Stimulated activated naive CD8-positive, alpha-beta T cell treated with anti-CD3 and anti-CD28 coated beads, Interleukin-15, amount 100 ng/mL, for 72 hours (primary cell): ENCODE results near the gene TYK2.
A peak's percentile ranks its signal among the peaks of the same experiment; 100 is the strongest.

ENCODE experiments used
- ATAC-seq: fragments of 150-1000 bp; cut with Tn5 transposase; 2 replicates; pipeline ENCODE4 v1.10.0; 2021; ENCODE audit warnings: mild to moderate bottlenecking, moderate library complexity
- DNase-seq, 2 donors: peaks; one replicate each; pipeline ENCODE4 v3.0.0; 2021 to 2022
- H3K27ac Mint-ChIP-seq, 2 donors: one replicate each; pipeline ENCODE4 v1.8.0; 2022; ENCODE audit warnings: mild to moderate bottlenecking in 2 of 2, mixed read lengths in 2 of 2, moderate library complexity in 2 of 2
- H3K27me3 Mint-ChIP-seq: one replicate; pipeline ENCODE4 v1.8.0; 2022; ENCODE audit warnings: mixed read lengths
- H3K4me1 Mint-ChIP-seq: one replicate; pipeline ENCODE4 v1.8.0; 2022; ENCODE audit warnings: mild to moderate bottlenecking, mixed read lengths
- H3K4me3 Mint-ChIP-seq, 2 donors: one replicate each; pipeline ENCODE4 v1.8.0; 2022; ENCODE audit warnings: mild to moderate bottlenecking in 2 of 2, mixed read lengths in 2 of 2, moderate library complexity in 1 of 2
- H3K9me3 Mint-ChIP-seq, 2 donors: one replicate each; pipeline ENCODE4 v1.8.0; 2022; ENCODE audit warnings: mixed read lengths in 2 of 2

The TYK2 gene

DNA sequence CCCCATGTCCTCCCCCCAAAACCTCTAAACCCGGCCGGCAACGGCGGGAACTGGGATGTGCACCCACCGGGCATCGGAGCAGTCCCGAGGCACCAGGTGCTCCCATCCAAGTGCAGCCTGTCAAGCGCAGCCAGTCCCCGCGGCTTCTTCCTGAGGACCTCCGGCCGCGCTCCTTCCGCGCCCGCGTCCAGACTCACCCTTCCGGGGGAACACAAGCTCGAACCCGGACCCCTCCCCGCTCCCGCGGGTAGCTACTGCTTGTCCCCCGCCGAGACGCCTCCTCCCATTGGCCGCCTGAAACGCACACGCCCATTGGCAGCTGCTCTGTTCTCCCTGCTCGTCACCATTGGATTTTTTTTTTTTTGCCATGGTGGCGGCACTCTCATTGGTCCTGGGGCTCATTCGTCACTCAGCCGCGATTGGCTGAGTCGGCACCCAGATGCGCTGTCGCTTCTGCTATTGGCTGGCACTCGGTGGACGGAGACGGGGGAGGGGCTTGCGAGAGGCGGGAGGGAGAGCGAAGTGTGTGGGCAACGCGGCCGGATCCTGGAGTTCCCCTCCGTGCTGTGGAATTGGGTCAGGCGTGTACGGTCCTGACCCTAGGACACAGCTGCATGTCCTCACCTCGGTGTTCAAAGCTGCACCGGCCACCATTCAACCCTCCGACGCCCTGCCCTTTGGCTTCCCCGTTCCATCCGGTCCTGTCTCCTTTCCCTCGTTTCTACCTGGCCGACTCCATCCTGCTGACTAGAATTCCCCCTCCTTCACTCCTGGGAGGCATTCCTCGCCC is at the start of gene TYK2:
TYK2 (minus strand) TSS at position 260 of the 790 bp plus-strand sequence. CDS start 2,166 bp downstream, outside the sequence.
- DNase-seq (peak; percentile 95 to 99), ATAC-seq (peak; percentile 99)
- Mint-ChIP-seq H3K27ac (peak within 1 kb of the TSS; percentile 95 to 96), H3K9me3 (no peaks in the 10 kb centered on the region), H3K27me3 (no peaks in the 10 kb centered on the region), H3K4me1 (peaks cover 29% of the 10 kb centered on the region), H3K4me3 (peak within 1 kb of the TSS; percentile 94 to 99)

DNA sequence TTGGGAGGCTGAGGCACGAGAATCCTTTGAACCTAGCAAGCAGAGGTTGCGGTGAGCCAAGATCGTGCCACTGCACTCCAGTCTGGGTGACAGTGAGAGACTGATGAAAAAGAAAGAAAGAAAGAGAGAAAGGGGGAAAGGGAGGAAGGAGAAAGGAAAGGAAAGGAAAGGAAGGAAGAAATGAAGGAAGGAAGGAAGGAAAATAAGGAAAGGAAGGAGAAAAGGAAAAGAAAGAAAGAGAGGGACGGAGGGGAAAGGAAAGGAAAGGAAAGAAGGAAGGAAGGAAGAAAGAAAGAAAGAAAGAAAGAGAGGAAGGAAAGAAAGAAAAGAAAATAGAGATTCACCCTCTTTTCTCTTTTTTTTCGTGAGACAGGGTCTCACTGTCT is 48.6 kb upstream of the TYK2 start:
- Mint-ChIP-seq H3K4me1 (peaks cover 97% of the 10 kb centered on the region), H3K9me3 (no peaks in the 10 kb centered on the region), H3K27ac (peak overlapping the region in 1 of 2 donors; percentile 37), H3K4me3 (peak overlapping the region; percentile 10 to 43), H3K27me3 (peaks cover 36% of the 10 kb centered on the region)
- no peak for ATAC-seq
- DNase-seq: no peak

DNA sequence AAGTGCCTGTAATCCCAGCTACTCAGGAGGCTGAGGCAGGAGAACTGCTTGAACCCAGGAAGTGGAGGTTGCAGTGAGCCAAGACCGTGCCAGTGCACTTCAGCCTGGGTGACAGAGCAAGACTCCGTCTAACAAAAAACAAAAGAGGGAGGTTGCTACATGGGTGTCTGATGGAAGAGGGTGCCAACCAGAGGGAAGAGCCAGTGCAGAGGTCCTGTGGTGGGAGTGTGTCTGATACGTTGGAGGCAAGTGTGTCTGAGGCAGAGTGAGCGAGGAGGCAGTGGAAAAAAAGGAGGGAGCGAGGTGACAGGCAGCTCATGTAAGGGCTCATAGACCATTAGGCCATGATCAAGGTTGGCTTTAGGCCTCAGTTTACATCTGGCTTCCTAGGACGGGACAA is 46.8 kb upstream of the TYK2 start:
- Mint-ChIP-seq H3K4me1 (peaks cover 98% of the 10 kb centered on the region), H3K27me3 (peaks cover 41% of the 10 kb centered on the region), H3K4me3 (peak overlapping the region in 1 of 2 donors; percentile 1), H3K27ac (no peak overlapping the region), H3K9me3 (no peaks in the 10 kb centered on the region)
- DNase-seq: no peak
- ATAC-seq: no peak

DNA sequence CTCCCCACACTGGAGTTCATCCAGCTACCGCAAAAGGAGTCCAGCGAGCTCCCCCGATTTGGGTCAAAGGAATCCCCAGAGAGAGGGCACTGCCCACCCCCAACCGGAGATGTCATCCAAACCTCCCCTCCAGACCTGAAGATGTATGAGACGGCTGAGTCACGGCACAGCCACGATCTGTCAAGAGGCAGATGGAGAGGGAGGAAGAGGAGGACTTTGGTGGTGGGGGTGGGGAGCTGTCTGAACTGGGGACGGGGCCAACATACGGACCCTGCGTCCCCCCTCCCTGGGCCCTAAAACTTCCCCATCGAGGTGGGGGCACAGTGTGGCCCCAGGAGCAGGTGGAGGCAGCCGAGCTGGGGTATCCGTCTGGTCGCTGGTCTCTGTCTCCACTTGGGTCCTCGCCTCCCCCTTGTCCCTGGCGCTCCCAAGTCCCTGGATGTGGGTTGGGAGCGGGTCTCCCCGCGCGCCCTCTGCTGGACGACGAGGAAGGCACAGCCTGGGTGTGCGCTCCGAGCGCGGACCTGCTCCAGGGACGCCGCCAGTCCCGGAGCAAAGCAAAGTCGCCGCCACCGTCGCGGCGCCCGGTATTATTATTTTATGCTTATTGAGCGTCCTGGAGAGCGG is 43.8 kb upstream of the TYK2 start:
- H3K27me3 Mint-ChIP-seq: peaks cover 23% of the 10 kb centered on the region
- H3K27ac Mint-ChIP-seq: peak overlapping the region in 1 of 2 donors; percentile 89
- peak; percentile 35 for ATAC-seq
- no peaks in the 10 kb centered on the region for H3K9me3 Mint-ChIP-seq
- peak; percentile 72 to 77 for DNase-seq
- H3K4me3 Mint-ChIP-seq: peak overlapping the region; percentile 80 to 83
- H3K4me1 Mint-ChIP-seq: peaks cover 92% of the 10 kb centered on the region

DNA sequence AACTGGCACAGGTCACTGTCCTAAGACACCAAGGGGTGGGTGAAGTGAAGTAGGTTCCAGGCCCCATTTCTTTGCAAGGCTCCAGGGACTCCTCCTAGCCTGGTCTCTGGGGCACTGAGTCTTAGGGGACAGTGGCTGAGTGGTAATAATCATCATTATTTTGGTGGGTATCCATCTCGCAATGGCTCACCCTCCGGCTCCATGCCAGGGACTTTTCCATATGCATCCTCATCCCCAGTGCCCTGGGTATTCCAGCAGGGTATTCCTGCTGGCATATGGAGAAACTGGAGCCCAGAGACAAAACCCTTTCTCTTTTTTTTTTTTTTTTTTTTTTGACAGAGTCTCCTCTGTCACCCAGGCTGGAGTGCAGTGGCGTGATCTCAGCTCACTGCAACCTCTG is 42.5 kb upstream of the TYK2 start:
- no peaks in the 10 kb centered on the region for H3K9me3 Mint-ChIP-seq
- H3K4me3 Mint-ChIP-seq: peak overlapping the region in 1 of 2 donors; percentile 91
- H3K27me3 Mint-ChIP-seq: peaks cover 27% of the 10 kb centered on the region
- ATAC-seq: no peak
- DNase-seq: no peak
- H3K4me1 Mint-ChIP-seq: peaks cover 90% of the 10 kb centered on the region
- H3K27ac Mint-ChIP-seq: no peak overlapping the region

DNA sequence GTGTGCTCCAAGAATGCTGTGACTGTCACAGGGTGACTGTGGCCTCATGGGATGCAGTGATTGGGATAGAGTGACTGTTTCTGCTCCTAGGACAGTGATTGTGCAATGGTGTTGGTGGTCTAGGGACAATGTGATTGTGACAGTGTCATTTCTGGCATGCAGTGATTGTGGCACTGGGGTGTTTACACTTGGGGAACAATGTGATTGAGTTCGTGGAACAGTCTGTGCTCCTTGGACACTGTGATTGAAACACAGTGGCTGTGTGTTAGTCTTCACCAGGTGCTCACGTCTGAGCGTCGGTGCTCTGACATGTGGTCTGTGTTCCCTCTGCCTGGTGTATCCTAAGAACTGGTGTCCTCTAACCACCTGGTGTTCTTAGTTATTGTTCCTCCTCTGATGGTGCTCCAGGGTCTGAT is 41.7 kb upstream of the TYK2 start:
- DNase-seq (no peak), ATAC-seq (no peak)
- Mint-ChIP-seq H3K27me3 (peaks cover 35% of the 10 kb centered on the region), H3K4me1 (peaks cover 90% of the 10 kb centered on the region), H3K4me3 (peak overlapping the region; percentile 71 to 91), H3K27ac (no peak overlapping the region), H3K9me3 (no peaks in the 10 kb centered on the region)

DNA sequence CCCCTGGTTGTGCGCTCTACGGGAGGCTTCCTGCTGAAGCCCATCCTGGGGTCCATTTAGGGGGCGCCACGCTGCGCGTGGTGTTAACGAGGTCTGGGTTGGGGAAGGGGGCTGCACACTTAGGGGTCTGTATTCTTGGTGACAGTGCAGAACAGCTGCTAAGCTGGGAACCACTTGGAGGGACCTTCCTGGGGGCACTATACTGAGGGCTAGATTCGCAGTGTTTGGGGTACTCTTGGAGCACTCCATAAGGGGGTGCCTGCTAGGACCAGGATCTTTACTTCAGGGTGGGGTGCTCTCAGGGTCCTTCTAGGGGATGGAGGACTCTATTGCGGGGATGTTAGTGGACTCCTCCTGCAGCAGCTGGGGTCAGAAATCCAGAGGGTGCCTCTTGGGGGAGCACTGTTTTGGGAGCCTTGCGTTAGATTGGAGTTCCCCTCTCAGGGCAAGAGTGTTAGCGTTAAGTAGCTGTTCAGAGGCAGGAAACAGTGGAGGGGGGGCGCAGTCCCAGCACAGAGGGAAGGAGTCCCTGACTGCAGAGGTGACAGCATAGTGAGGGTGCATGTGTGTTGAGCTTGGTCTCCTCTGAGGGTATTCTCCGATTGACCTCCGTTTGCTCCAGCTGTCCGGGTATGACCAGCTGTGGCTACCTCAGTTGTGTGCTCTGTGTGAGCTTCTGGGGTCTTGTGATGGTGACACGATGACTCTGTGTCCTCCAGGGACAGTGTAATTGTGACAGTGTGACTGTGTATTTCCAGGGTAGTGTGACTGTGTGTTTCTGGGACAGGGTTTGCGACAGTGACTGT is 41.1 kb upstream of the TYK2 start:
- ATAC-seq (no peak), DNase-seq (peak in 1 of 2 donors; percentile 60)
- Mint-ChIP-seq H3K27me3 (peaks cover 41% of the 10 kb centered on the region), H3K9me3 (no peaks in the 10 kb centered on the region), H3K27ac (peak overlapping the region in 1 of 2 donors; percentile 93), H3K4me1 (peaks cover 90% of the 10 kb centered on the region), H3K4me3 (peak overlapping the region; percentile 71 to 91)

DNA sequence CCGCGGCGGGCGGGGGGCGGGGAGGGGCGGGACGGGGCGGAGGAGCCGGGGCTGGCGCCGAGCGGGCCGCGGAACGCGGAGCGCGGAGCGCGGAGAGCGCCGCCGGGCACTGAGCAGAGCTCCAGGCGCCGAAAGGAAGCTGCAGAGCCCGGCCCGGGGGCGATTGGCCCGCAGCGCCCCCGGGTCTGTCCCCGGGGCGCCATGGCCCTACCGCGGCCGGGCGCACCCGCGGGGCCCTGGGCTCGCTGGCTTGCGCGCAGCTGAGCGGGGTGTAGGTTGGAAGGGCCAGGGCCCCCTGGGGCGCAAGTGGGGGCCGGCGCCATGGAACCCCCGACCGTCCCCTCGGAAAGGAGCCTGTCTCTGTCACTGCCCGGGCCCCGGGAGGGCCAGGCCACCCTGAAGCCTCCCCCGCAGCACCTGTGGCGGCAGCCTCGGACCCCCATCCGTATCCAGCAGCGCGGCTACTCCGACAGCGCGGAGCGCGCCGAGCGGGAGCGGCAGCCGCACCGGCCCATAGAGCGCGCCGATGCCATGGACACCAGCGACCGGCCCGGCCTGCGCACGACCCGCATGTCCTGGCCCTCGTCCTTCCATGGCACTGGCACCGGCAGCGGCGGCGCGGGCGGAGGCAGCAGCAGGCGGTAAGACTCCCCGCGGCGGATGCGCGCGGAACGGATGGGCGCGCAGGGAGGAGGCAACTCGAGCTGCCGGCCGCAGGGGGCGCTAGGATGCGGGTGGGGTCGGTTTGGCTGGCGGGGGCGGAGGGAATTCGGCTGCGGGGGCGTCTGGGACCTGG is 40.3 kb upstream of the TYK2 start, which contains the start of gene PDE4A:
PDE4A (plus strand) TSS at position 95 of the 796 bp plus-strand sequence; CDS start at position 322, 227 bp downstream.
- Mint-ChIP-seq H3K4me3 (peak within 1 kb of the TSS; percentile 89 to 91), H3K27me3 (peaks cover 43% of the 10 kb centered on the region), H3K27ac (peak within 1 kb of the TSS; percentile 26 to 74), H3K4me1 (peaks cover 90% of the 10 kb centered on the region), H3K9me3 (no peaks in the 10 kb centered on the region)
- ATAC-seq (no peak), DNase-seq (peak; percentile 80 to 83)

DNA sequence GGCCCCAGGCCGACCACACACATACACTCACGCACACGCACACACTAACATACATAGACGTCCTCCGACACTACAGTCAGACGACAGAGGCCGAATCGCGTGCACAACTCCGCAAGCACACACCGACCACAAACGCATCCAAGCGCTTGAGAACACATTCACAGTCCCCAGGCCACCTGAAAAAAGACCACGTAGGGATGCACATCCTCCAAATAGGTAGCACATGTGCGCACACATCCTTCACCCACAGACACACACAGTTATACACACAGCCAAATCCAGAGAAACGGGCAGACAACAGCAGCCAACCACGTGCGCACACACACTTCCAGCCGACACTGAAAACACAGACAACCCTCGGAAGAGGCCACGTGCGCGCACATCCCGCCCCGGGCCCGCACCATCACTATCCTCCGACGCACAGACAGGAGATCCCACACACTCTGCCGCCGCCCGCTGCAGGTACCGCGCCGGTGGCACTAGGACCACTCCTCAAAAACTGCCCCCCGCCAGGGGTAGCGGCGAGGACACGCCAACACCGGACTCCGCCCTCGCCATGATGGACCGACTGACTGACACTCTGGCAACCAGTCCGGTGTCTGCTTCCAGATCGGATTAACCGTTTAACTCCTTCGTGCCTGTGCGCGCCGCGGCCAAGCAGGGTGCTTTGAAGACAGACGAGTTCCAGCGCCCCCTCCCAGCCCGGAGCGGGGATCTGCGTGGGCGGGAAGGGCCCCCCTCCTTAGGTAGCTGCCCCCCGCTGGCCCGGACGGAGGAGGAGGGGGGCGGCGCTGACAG is 39.5 kb upstream of the TYK2 start:
- peaks cover 43% of the 10 kb centered on the region for H3K27me3 Mint-ChIP-seq
- peak overlapping the region; percentile 86 to 89 for H3K4me3 Mint-ChIP-seq
- peaks cover 90% of the 10 kb centered on the region for H3K4me1 Mint-ChIP-seq
- peak; percentile 70 to 79 for DNase-seq
- peak overlapping the region; percentile 26 to 74 for H3K27ac Mint-ChIP-seq
- peak; percentile 46 for ATAC-seq
- no peaks in the 10 kb centered on the region for H3K9me3 Mint-ChIP-seq

DNA sequence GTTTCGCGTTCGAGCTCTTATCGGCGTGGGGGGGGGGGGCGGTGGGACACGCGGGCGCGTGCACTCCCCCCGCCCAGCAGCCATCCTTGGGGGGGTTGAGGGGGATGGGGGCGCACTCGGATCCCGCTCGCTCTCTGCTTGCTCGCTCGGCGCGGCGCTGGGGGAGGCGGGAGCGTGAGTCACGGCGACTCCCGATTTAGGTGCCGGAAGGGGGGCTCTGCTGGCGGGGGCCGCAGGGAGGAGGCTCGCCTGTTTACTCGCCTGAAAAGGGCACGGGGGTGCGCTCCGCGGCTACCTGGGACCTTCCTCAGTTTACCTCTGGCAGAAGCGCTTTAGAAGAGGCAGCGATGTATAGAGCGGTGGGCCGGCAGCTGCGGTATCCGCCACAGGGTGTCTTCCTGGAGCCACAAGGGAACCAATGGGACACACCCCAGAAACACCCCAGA is 38.9 kb upstream of the TYK2 start:
- H3K27ac Mint-ChIP-seq: peak overlapping the region in 1 of 2 donors; percentile 74
- no peaks in the 10 kb centered on the region for H3K9me3 Mint-ChIP-seq
- DNase-seq (no peak), ATAC-seq (no peak)
- peaks cover 83% of the 10 kb centered on the region for H3K4me1 Mint-ChIP-seq
- peak overlapping the region; percentile 86 to 89 for H3K4me3 Mint-ChIP-seq
- peaks cover 43% of the 10 kb centered on the region for H3K27me3 Mint-ChIP-seq

DNA sequence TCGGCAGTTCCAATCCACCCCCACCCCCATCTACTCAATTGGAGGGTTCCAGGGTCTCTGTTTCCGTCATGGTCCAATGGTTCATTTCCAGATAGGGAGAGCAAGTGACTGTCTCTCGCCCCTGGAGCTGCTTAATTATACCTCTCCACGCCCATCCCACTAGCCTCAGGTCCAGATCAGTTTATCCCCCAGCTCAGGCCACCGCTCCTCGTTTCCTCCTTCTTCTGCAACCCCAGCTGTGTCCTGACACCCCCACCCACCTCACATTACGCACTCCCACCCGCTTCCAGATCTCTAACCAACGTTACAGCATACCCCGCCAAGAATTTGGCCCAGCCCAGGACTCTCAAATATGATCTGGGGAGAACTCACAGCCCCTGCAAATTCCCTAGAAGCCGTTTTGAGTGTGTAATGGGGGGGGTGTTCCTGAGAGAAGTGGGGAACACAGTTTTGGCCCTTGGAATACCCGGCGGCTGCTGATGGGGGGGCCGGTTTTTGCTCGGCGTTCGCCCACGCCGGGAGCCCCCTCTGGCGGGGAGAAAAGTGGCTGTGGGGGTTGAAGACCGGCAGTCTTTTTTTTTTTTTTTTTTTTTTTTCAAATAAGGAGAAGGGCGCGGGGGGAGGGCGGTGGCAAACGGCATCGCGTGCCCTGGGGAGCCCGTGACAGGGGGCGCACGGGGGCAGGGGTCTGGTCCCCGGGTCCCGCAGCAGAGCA is 38.3 kb upstream of the TYK2 start:
- peaks cover 82% of the 10 kb centered on the region for H3K4me1 Mint-ChIP-seq
- ATAC-seq (no peak), DNase-seq (no peak)
- peaks cover 43% of the 10 kb centered on the region for H3K27me3 Mint-ChIP-seq
- H3K4me3 Mint-ChIP-seq: peak overlapping the region; percentile 73 to 86
- no peaks in the 10 kb centered on the region for H3K9me3 Mint-ChIP-seq
- peak overlapping the region in 1 of 2 donors; percentile 81 for H3K27ac Mint-ChIP-seq

DNA sequence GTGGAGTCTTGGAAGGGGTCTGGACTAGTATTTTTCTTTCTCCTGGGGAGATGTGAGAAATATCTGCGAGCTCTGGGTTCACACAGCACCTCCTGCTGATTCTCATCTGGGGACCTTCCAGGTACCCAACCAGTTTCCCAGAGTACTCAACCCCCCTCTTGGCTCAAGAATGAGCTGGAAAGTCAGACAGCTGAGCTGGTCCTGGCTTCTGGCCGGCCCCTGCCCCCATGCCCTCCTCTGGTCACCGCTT is 37.8 kb upstream of the TYK2 start:
- DNase-seq: no peak
- Mint-ChIP-seq H3K27me3 (peaks cover 43% of the 10 kb centered on the region), H3K9me3 (no peaks in the 10 kb centered on the region), H3K4me3 (peak overlapping the region; percentile 73 to 86), H3K27ac (peak overlapping the region in 1 of 2 donors; percentile 81), H3K4me1 (peaks cover 82% of the 10 kb centered on the region)
- ATAC-seq: no peak

DNA sequence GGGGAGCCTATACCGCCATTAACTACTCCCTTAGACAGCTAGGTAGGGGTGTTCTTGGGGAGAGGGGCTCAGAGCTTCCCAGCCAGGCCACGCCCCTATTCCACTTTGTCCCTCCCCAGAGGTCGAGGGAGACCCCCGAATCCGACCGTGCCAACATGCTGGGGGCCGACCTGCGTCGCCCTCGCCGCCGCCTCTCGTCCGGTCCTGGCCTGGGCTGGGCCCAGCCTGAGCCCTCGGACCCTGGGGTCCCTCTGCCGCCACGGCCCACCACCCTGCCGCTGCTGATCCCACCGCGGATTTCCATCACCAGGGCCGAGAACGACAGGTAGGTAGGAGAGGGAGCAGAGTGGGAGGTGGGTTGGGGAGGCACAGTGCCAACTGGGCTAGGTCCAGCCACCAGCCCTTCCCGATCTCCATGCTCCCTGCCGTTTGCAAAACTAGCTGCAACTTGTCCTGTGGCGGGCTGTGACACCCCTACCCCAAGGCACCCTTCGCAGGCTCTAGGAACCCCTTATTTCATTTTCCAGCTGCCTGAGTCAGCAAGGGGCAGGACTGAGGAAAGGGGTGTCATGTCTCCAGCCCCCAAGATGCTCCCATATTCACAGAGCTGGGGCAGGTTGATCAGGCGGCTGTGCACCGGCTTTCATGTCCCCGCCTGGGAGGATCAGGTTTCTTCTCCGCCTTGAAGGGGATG is 37.3 kb upstream of the TYK2 start:
- H3K27me3 Mint-ChIP-seq: peaks cover 43% of the 10 kb centered on the region
- H3K4me1 Mint-ChIP-seq: peaks cover 82% of the 10 kb centered on the region
- ATAC-seq (no peak), DNase-seq (no peak)
- H3K27ac Mint-ChIP-seq: no peak overlapping the region
- peak overlapping the region; percentile 73 to 86 for H3K4me3 Mint-ChIP-seq
- H3K9me3 Mint-ChIP-seq: no peaks in the 10 kb centered on the region
